ENCODE results near the gene CNIH2. TPM values are rescaled to one million over a fixed set of nuclear protein-coding genes. Genes with fewer than 3 reads are reported as not detected.

CNIH2 gene
- total RNA-seq, 4 donors from 2014 or later: not detected

DNA sequence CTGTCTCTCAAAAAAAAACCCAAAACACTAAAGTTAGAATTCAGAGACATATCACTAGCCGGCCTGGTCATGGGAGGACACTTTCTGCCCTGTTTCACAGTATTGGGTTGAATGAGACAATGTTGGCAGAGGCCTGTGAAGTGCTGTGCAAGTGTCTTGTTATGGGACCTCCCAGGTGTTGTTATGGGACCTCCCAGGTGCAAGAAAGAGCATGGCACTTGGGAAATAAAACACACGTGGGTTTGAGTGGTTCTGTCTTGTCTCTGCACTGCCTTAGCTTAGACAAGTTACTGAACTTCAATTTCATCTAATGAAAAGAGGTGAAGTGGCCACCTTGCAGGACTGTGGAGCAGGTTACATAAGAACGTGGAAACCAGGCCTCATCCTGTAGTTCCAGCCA lies 38.5 kb upstream of the CNIH2 start:
- H3K27me3 ChIP-seq: no peaks in the 10 kb centered on the region
- TF ChIP-seq, protein P1, sequence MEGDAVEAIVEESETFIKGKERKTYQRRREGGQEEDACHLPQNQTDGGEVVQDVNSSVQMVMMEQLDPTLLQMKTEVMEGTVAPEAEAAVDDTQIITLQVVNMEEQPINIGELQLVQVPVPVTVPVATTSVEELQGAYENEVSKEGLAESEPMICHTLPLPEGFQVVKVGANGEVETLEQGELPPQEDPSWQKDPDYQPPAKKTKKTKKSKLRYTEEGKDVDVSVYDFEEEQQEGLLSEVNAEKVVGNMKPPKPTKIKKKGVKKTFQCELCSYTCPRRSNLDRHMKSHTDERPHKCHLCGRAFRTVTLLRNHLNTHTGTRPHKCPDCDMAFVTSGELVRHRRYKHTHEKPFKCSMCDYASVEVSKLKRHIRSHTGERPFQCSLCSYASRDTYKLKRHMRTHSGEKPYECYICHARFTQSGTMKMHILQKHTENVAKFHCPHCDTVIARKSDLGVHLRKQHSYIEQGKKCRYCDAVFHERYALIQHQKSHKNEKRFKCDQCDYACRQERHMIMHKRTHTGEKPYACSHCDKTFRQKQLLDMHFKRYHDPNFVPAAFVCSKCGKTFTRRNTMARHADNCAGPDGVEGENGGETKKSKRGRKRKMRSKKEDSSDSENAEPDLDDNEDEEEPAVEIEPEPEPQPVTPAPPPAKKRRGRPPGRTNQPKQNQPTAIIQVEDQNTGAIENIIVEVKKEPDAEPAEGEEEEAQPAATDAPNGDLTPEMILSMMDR (IDR thresholded peaks at IDR 0.05): no peak
- TF ChIP-seq POLR2A (IDR thresholded peaks at IDR 0.05): no peak
- H3K4me1 ChIP-seq: peaks cover 0 to 6% of the 10 kb centered on the region in 2 donors
- WGBS, 2 donors: 79 to 86% methylated on average over 3 of the region's 3 CpGs
- DNase-seq: no peak
- H3K4me3 ChIP-seq (replicated peaks in 1 of 3): no peak overlapping the region
- H3K27ac ChIP-seq: no peak overlapping the region
- H3K9me3 ChIP-seq: no peaks in the 10 kb centered on the region
- peaks cover 37 to 54% of the 10 kb centered on the region in 2 donors for H3K36me3 ChIP-seq
- intact Hi-C loops (cut with DNase I): no loop called here

DNA sequence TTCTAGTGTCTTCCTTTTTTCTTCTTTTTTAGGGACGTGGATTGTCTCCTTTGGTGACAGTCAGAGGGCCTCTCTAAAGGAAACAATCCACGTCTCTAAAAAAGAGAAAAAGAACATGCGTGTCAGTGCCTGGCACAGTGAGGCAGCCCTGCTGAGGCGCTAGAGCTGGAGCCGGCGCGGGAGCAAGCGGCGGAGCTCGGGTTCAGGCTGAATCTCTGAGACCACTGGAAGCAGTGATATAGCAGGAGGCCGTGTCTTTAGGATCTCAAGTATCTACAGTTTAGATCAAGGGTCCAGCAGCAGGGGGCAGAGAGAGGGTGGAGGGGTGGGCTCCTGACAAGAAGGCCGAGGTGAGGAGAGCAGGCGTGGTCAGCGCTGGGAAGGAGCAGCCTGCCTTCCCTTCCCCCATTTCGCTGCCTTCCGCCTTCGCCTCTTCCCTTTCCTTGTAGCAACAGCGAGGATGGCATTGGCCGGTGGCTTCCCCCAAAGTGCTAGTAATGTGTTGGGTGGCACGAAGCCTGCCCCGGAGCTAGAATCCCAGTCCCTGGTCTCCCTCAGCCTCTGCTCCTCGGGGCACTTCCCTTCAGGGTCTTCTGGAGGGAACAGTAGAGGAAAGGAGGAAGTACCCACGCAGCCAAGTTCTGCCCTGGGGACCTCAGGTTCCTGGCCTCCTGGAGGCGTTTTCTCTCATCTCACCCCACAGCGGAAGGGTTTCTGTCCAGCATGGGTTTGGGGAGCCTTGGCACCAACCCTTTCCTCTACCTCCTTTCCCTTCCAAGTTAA lies 37.8 kb upstream of the CNIH2 start:
- no peaks in the 10 kb centered on the region for H3K9me3 ChIP-seq
- no peak overlapping the region for H3K27ac ChIP-seq
- no peaks in the 10 kb centered on the region for H3K27me3 ChIP-seq
- no peak overlapping the region for H3K4me3 ChIP-seq (replicated peaks in 1 of 3)
- intact Hi-C loops (cut with DNase I): no loop called here
- peaks cover 34 to 53% of the 10 kb centered on the region in 2 donors for H3K36me3 ChIP-seq
- TF ChIP-seq, protein P1 (IDR thresholded peaks at IDR 0.05): no peak
- TF ChIP-seq POLR2A (IDR thresholded peaks at IDR 0.05): no peak
- no peak for DNase-seq
- H3K4me1 ChIP-seq: peaks cover 0 to 6% of the 10 kb centered on the region in 2 donors
- 87 to 89% methylated on average over 25 of the region's 25 CpGs for WGBS, 2 donors

DNA sequence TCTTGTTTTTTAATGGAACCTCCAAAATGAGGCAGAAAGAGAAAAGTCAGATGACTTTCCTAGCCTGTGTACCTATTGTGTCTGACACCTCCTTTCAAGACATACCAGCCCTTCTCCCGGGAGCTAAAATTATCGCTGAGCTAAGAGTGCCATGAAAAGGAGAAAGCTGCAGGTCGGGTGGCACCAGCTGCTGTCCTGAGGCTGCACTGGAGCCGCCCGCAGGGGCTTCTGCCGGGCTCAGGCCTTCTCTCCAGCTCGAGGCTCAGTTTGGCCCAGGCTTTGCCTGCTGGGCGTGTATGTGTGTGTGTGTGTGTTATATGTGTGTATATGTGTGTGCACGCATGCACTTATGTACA lies 37.2 kb upstream of the CNIH2 start:
- DNase-seq: no peak
- no peak for TF ChIP-seq POLR2A (IDR thresholded peaks at IDR 0.05)
- TF ChIP-seq, protein P1 (IDR thresholded peaks at IDR 0.05): no peak
- Histone ChIP-seq H3K4me1 (peaks cover 0 to 4% of the 10 kb centered on the region in 2 donors), H3K9me3 (no peaks in the 10 kb centered on the region), H3K27ac (no peak overlapping the region), H3K36me3 (peaks cover 28 to 47% of the 10 kb centered on the region in 2 donors), H3K27me3 (no peaks in the 10 kb centered on the region), H3K4me3 (replicated peaks in 1 of 3) (no peak overlapping the region)
- intact Hi-C loops (cut with DNase I): no loop called here
- 81 to 88% methylated on average over 9 of the region's 9 CpGs for WGBS, 2 donors

DNA sequence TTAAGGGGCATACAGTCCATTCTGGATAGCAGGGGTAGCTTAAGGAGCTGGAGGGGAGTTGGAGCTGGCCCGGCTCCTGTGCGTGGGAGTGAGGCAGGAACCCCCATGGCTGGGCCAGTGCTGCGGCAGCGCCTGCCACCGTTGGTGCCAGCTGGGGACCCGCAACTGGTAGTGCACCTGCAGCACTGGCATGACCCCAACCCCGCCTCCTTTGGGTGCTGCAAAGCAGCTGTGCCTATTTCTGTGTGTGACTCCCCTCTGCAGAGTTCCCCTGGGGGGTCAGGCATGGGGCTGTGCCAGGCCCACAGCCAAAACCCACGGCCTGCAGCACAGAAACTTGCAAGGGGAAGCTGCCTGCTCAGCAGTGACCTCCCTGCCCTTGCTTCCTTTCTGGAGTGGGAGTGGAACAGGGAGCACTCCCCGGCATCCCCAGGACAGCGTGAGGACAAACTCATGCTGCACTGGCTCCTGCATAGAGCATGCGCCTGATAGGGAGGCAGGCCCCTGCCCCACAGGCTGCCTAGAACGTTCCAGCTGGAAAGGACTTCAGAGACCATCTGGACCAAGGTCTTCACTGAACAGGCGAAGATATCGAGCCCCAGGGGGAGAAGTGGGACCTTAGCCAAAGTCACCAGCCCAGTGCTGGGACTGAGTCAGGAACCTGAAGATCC lies 35.7 kb upstream of the CNIH2 start:
- TF ChIP-seq, protein P1 (IDR thresholded peaks at IDR 0.05): no peak
- no peak for TF ChIP-seq POLR2A (IDR thresholded peaks at IDR 0.05)
- peaks cover 25 to 47% of the 10 kb centered on the region in 2 donors for H3K36me3 ChIP-seq
- no peak overlapping the region for H3K4me3 ChIP-seq (replicated peaks in 1 of 3)
- H3K4me1 ChIP-seq: no peaks in the 10 kb centered on the region
- no peak overlapping the region for H3K27ac ChIP-seq
- WGBS, 2 donors: 85 to 90% methylated on average over 2 to 12 of the region's 14 CpGs
- H3K27me3 ChIP-seq: no peaks in the 10 kb centered on the region
- H3K9me3 ChIP-seq: no peaks in the 10 kb centered on the region
- no peak for DNase-seq
- intact Hi-C loops (cut with DNase I): no loop called here

Data from thyroid gland (tissue), 4 donors.